Suppressor macrophage treated with lipopolysaccharide for 1 hour (primary cell): ENCODE results near the gene PLD5.
"Not testable (repeated sequence)": the region's sequence is repeated elsewhere in the genome, so short reads cannot be mapped to it uniquely, and the experiment has no call there.

ENCODE experiments used
- DNase-seq, 3 donors: peaks; one replicate each; pipeline ENCODE4 v3.0.0-alpha.2; 2020 to 2022

PLD5 gene

DNA sequence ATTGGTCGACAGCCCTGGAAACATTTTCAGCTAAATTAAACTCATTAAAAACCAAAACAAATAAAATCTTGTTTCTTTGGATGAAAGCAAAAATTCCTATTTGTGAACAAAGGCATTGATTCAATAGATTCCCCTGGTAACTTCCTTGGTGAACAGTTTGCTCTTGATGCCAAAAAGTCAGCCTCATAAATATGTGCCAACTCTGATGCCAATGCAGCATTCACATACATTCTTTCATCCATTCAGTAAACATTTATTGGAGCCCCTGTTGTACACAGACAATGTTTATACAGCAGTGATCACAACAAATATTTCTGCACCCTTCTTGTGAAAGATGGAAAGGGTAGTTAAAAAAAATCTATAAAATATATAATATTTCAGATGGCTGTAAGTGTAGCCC, 107.8 kb downstream of the PLD5 start:
- no peak for DNase-seq

DNA sequence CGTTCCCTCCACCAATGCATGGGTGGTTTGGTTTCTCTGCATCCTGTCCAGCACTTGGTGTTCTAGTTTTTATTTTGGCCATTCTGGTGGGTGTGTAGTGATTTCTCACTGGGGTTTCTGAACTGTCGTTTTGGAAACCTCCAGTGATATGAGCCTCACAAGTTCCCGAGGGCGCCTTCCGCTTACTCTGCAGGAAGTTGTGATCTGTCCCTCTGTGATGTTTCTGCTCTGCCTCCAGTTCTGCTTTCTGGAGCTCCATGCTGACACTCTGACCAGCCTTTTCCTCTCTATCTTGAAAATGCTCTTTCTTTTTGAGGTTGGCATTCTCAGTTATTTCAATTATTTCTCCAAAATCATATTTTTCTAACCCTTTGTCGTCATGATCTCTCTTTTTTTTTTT, 111.6 kb downstream of the PLD5 start:
- DNase-seq: peak in 2 of 3 donors; percentile 1

DNA sequence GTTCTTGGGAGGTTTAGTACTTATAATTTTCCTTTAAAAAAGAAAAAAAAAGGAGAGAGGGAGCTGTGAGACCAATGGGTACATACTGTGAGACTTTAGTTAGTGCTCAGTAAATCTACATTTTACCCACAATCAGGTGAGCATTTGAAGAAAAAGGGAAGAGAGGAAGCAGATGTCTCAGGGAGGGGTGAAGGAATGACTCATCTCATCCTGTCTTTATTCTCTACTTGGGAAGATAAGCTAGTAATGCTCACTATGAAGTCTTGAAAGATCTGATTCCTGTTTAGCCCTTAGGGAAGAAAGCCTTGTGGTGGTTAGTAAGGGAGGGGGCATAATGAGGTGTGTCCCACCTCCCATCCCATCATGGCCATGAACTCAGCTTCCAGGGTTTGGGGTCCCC, 112.6 kb downstream of the PLD5 start:
- DNase-seq: no peak

DNA sequence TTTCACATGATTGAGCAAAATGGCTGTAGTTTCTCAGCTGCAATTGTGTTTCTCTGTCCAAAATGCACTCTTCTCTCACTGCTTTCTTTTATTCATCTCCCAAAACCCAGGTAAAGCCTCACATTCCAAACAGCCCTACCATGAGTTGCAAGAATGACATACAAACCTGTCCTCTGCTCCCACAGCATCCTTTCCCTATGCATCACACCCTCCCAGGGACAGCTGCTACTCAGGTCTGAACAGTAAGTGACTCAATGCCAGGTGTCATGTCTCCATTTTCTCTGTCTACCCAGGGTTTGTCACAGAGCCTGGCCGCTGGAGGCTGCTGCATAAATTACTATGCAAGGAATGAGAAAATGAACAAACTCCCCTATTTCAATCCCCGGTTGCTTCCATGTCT, 118.5 kb downstream of the PLD5 start:
- no peak for DNase-seq

DNA sequence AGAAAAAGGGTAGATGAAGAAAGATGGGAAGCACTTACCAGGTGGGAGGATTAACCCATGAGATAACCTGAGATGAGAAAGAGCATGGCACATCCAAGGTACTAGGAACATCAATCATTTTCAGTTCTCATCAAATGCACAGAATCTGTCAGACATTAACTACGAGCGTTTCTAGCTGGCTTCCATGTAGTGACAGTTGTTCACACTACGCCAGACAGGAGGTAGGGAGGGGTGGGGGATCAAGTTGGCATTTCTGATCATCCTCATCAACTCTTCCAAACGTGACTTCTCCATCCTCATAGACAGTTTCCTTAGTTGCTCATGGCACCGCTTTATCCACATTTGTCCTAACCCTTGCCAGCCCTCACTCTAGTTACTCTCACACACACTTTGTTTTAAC, 120.2 kb downstream of the PLD5 start:
- no peak for DNase-seq

DNA sequence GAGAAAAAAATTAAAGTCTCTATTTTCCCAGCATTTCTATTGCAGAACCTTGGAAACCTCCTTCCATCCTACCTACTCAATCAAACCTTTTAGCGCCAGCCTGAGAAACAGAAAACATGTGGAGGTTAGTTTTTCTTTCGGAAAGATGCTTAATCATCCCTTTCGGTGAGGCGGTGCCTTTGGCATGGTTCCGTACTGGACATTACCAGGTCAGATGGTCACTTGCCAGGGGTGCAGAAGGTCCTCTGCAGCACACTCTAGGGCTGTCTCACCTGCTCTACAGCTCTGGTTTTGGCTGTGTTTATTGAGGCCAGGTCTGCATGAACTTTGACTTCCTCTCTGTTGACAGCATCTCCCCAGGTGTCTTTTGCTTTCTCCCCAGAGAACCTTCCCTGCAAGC, 121.5 kb downstream of the PLD5 start:
- DNase-seq: no peak

DNA sequence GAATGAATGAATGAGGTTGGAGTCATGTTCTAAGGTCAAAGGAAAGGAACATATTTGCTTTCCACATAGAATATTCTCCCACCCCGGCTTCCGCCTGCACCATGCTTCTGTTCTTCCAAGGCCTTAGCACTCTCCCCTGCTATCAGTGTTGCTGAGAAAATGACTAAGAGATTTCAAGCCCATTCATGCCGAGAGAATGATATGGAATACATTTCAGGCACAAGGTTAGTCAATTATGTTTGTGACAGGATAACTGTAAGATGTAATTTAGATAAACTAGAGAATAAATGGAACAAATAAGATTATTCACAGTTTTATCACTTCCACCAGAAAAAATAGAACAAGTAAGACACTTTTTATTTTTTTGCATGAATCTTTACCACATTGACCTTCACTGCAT, 122.6 kb downstream of the PLD5 start:
- no peak for DNase-seq

DNA sequence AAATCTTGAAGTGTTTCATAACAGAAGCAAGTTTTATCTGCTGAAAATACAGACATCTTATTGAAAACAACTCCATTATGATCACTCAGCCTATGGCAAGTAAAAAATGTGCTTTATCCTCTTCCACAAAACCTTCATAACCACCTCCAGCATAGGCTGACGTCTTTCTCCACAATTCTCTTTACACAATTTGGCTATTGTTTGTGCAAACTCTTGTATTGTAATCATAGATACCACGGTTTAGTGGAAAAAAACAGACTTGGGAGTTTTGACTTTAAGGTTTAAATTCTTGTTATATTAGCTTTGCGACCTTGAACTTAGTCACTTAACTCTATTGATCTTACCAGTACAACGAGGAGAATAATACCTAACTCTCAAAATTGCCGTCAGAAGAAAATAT, 126.1 kb downstream of the PLD5 start:
- no peak for DNase-seq

DNA sequence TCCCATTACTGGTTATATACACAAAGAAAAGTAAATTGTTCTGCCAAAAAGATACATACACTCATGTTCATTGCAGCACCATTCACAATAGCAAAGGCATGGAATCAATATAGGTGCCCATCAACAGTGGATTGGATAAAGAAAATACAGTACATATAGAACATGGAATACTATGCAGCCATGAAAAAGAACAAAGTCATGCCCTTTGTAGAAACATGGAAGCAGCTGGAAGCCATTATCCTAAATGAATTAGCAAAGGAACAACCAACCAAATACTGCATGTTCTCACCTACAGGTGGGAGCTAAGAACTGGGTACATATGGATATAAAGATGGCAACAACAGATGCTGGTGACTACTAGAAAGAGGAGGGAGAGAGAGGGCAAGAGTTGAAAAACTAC, 132.6 kb downstream of the PLD5 start:
- DNase-seq: no peak

DNA sequence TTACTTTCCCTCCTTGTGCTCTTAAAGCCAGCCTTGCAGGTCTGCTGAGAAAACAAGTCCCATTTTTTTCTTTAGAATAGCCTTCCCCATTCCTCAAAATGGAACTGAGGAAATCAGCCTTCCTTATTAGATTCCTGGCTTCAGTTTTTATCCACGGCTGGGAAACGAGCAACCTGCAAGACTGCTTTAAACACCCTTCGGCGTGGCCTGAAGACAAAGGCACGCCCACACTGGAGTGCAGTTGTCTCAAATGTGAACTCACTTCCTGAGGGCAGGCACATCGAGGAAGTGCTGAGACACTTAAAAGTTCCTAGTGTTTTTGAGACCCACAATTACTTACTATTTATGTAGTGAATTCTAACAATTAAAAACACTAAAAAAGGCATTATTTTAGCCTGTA, 148.4 kb downstream of the PLD5 start:
- not testable (repeated sequence) for DNase-seq

DNA sequence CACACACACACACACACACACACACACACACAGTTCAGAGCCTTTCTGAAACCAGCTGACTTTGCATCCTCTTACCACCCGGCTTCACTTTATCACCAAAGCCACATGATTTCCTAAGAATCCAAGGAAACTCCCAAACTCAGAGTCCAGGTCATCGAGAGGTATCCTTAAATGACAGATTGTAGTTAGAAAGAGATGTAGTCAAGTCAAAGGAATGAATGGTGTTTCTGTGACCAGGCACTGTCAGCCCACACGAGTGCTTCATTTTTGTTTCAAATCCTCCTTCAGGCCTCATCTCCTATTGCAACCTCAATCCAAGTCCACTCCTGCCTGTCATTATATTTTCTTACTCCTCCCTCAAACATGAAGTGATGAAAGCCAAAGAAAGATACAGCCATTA, 174.1 kb downstream of the PLD5 start:
- not testable (repeated sequence) for DNase-seq

DNA sequence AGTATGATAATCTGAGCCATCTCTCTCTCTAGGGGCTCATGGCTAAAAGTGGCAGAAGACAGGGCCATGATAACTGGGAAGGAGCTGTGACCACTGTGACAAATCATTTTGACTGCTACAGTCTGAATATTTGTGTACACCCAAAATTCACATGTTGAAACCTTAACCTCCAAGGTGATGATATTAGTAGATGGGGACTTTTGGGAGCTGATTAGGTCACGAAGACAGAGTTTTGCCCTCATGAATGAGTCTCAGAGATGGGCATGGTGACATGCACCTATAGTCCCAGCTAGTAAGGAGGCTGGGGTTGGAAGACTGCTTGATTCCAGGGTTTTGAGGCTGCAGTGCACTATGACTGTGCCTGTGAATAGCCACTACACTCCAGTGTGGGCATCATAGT, 174.9 kb downstream of the PLD5 start:
- no peak for DNase-seq

DNA sequence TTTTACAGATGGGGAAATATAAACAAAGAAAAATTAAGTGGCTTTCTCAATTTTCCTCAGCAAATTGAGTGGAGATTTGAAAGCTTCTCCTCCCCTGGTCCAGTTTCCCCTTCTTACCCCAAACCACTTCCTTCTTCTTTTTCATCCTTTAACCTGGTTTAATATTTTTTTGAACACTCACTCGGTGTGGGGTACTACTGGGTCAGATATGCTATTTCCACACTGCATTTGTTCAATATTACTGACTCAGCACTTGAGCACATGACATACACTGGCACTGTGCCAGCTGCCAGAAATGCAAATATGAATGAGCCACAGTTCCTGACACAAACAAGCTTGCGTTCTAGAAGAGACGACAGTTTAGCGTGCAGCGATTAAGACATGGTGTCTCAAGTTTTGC, 193.6 kb downstream of the PLD5 start:
- DNase-seq: peak in 1 of 3 donors; percentile 3

DNA sequence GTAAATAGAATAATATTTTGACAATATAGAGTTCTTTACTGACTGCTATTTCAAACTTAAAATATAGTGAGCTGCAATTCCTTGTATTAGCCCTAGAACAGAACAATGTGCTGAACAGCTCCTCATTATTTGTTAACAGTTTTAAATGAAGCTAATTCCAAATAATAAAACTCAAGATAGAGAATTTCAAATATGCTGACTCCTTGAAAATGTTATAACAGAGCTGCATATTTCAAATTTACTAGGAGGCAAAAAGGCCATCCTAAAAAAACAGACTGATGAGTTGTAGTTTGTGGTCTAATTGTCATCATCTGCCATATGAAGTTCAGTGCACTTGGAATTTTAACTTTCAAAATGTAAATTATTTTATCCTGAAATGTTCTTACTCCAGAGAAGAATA, 197.1 kb downstream of the PLD5 start:
- DNase-seq: not testable (repeated sequence)

DNA sequence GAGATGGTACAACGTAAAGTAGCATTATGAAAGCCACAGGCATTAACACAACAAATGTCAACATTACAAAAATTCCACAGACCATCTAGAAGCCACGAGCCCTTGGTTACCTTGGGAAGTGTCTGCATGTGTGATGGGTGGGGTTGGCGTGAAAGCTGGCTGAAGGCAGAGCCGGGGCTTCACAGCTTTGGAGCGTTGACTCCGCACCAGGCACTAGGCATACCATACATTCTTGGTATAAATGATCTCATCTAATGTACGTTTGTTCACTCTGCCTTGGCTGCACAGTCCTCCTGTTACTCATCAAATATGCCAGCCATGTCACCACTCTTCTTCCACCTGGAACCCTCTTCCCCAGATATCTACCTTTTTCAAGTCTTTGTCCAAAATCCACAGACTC, 202.5 kb downstream of the PLD5 start:
- DNase-seq: not testable (repeated sequence)

DNA sequence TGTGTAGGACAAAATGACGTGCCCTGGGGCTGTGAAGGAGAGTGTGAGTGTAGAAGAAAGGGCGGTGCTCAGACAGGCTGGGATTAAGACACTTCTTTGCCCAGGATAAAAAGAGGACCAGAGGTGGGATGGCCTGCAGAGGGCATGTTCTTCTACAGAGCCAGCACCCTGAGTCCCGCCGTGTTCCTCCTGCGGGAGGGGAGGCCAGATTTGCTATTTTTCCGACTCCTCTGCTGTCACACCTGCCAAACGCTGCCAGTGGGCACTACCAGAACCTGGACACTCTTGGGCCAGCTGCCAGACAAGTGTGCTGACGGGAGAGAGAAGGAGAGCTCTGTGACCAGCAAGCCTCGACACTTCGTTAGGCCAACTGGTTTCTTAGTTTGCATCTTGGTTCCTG, 206.4 kb downstream of the PLD5 start:
- no peak for DNase-seq

DNA sequence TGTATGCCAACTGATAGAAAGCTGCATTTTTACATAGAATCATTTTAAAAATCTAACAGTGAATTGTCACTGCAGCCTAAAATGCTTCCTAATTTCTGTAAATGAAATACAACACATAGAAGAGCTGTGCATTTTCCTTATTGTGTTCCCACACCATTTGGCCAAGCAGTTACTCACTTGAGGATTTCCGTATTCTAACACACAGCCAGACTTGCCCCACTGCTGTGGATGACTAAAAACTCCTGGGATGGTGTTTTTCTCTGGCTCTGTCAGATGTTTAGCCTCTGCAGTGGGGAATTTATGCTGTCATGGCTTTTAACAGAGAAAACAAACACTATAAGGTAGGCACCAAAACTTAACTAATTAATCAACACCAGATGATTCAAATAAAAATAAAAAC, 209.6 kb downstream of the PLD5 start:
- DNase-seq: not testable (repeated sequence)

DNA sequence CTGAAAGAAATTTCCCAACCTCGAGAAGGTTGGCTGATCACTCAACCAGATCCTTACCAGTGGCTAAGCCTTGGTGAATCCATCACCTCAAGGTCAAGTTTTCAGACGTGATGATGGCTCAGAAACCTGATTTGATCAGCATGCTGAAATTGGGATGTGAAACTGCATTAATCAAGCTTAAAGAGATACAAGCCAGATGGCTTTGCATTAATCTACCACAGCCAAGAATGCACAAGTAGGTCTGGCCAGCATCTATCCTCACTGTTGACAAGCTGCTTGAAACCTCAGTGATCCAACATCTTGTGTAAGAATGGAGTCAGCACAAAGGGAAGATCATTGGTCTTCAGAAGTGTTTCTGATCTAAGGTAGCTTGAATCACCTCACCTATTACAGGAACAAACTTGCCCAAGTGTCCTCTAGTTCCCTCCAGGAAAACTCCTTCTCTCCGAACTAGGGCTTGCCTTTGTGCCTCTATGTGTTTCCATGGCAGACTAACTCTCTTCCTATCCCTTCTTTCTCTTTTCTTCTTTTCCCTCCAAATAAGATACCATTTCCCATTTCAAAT, 210.3 kb downstream of the PLD5 start:
- DNase-seq: not testable (repeated sequence)

DNA sequence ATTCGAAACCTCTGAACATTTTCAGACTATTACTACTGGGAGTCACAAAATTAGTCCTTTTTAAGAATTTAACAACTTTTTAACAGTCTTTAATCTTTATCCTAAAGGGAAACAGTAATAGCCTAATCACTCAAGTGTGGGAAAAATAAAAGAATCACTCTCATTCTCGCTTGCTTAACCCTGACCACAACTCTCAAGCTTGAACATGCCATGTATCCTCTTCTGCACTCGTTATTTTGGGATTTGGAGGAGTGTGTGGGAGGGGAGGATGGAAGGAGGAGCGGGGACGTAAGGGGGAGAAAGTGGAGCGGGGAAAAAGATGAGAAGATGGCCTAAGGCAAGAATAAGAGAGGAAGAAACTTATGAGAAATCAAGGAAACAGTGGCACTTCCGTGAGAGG, 215.8 kb downstream of the PLD5 start:
- not testable (repeated sequence) for DNase-seq

DNA sequence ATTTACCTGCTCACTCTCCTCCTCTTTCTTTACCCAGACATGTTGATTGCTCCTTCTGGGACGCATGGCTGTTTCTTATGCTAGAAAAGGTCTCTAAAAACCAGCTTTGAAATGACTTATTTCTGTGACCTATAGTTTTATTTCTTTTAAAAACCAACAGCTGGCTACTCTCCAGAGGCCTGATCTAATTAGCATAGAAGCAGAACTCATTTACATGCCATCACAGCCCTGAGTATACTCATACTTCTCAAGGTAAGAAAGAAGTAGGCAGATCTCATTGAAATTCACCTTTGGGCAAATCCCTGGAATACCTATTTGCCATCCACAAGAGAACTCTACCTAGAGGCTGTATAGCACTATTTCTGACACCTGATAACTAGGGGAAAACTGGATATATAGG, 230.7 kb downstream of the PLD5 start:
- DNase-seq: not testable (repeated sequence)

DNA sequence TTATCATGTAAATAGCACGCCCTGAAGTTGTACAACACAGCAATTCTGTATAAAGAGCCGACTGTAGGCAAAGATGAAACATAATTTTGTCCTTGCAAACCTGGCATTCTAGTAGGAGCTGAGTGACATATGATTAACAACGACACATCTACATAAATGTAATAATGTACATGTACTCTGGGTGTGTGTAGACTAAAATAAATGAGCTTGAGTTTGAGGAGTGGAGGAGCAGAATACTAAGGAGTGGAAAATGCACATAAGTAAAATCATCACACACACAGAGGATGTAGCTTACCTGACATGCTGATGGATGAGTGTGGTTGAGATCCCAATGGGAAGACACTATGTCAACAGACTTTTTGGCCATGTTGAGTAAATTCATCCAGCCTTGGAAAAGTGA, 236.4 kb downstream of the PLD5 start:
- not testable (repeated sequence) for DNase-seq

DNA sequence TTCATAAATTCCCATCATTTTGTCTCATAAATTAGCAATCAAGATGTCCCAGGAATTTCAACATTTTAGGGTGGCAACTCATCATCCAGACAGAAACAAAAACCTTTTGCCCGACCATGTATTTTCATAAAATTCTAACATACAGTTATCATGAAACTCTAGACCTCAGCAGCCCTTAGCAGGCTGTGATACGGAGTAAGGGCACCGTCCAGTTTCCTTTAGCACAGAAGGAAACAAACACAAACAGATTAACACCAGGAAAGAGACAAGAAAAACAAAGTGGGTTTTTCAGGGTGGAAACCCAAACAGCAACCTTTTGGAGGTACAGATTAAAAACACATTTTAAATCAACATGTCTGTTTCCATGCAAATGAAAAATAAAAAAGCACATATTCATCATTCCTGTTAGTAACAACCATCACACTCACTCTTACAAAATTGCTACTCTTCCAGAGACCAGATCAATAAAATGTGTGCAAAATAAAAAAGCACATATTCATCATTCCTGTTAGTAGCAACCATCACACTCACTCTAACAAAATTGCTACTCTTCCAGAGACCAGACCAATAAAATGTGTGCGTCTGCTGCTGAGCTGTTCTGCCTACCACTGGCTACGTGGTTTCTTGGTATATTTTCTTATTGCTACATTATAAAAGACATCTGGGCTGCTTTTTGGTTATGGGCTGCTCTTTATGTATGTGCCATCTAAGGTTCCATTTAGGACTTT, 241.6 kb downstream of the PLD5 start:
- not testable (repeated sequence) for DNase-seq

DNA sequence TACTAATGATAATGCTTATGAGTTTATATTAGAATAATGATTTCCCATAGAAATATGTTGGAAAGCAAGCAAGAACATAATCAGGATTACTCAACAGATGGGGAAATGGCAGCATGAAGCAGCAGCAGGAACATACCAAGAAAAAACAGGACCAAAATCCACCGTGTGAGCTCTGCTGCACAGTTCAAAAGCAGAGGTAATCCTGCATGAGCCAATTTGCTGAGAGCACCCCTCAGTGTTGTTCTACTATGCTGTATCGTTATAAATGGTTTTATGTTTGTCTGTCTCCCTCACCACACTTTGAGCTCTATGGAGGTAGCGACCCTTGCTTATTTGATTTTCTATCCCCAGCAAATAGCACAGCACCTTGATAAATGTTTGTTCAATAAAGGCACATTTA, 246.1 kb downstream of the PLD5 start:
- not testable (repeated sequence) for DNase-seq

DNA sequence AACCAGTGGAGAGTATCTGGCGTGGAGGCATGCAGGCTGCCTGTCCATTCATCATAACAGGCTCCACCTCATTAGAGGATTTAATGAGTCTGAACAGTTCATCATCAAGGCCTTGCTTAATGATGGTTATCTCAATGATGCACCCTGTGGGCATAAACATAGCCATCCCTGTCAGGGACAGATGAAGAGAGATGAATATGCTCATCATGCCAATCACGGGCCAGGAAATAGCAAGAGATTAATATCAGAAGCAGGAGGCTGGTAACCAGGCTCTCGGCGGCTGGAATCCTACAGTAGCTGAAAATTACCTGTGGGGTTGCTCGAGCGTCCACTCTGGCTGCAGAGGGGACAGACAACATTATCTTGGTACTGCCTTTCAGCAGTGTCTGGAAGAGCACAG, 247.7 kb downstream of the PLD5 start:
- not testable (repeated sequence) for DNase-seq

DNA sequence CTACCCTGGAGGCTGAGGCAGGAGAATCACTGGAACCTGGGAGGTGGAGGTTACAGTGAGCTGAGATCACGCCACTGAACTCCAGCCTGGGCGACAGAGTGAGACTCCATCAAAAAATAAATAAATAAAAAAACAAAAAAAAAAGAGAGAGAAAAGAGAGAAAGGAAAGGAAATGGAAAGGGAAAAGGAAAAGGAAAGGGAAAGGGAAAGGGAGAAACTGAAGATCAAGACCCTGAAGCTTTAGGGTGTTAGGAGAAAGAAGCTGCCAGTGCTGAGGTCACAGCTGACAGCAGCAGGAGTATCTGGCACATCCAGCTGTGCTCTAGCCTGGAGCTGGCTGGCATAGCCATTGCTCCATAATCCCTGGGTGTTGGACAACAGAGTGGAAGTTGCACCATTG, 257.5 kb downstream of the PLD5 start:
- DNase-seq: not testable (repeated sequence)
